GM15510 (cell line): ENCODE measurements around the gene MALRD1.

Experiments used
- POLR2A ChIP-seq: IDR thresholded peaks from 3 replicates; pipeline ENCODE4 v1.6.1; 2011; ENCODE audit warnings: borderline replicate concordance; ENCODE audit not compliant: insufficient read length; ENCODE audit errors: extremely low read depth

MALRD1 gene

GRCh38 chr10:19728376-19728775 lies 679.8 kb downstream of the MALRD1 start:
- no peak for TF ChIP-seq POLR2A

DNA sequence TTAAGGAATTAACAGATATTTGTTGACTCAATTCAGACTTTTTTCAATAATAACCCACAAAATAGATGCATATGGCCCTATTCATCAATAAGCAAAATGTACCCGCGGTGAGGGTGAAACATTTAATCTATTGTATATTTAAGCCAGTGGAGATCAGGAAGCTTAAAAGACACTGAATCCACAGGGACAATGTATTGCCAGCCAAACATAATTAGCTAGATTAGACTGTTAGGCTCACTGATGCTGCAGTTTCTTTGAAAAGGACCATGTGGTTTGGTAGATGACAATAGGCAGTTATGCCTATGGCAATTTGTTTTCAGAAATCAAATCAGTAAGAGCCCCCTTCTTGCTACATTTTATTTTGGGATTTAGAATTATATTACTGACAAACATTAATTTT lies 680.4 kb downstream of the MALRD1 start:
- no peak for TF ChIP-seq POLR2A

DNA sequence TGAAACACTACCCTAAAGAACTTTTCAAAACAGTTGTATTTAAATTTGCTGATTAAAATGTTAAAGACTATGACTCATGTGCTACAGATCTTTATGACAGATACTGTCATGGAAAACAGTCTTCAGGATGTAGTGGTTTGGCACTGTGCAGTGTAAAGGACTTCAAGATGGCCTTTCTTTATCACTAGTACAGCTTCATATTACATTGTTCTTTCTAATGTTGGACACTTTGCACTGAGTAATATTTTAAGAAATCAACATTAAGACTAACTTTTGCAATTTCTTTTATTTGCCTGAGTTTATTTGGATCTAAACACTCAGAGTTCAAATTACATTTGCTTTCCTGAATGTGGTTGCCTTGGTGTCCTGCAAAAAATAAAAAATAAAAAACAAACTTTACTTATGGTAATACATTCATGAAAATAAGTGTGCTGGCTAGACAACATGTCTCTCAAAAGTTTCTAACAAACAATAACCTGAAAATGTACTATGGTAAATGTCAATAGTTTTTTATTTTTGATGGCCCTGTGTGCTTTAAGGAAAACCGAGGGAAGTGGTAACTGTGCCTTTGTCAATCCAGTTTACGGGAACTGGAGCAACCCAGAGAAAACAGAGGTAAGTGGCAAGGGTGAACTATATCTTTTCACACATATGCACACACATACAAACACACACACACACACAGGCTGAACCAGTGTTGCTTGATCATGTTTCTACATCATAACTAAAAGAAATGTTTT lies 681.7 kb downstream of the MALRD1 start:
- no peak for TF ChIP-seq POLR2A

DNA sequence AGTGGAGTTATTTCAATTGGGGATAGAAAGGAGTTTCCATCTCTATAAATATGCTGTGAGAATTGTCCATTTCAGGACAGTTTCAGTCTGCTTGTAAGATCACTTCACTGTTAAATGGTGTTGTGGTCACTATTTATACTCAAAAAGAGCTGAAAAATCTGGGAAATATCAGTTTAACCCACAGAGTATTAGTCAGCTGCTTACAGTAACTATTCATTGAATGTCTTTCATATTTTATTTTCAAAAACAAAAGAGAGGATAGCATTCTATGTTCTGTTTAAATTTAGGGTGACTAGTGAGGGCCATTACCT lies 682.3 kb downstream of the MALRD1 start:
- no peak for TF ChIP-seq POLR2A

GRCh38 chr10:19731560-19731959 lies 683.0 kb downstream of the MALRD1 start:
- TF ChIP-seq POLR2A: no peak

DNA sequence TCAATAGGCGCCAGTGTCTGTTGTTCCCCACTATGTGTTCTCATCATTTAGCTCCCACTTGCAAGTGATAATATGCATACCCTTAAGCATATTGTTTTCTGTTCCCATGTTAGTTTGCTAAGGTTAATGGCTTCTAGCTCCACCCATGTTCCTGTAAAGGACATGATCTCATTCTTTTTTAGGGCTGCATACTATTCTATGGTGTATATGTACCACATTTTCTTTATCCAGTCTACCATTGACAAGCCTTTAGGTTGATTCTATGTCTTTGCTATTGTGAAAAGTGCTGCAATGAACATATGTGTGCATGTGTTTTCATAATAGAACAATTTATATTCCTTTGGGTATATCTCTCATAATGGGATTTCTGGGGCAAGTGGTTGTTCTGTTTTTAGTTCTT lies 689.8 kb downstream of the MALRD1 start:
- no peak for TF ChIP-seq POLR2A

- TF ChIP-seq POLR2A: no peak
Observed at GRCh38 chr10:19745672-19746071, 697.1 kb downstream of the MALRD1 start.

DNA sequence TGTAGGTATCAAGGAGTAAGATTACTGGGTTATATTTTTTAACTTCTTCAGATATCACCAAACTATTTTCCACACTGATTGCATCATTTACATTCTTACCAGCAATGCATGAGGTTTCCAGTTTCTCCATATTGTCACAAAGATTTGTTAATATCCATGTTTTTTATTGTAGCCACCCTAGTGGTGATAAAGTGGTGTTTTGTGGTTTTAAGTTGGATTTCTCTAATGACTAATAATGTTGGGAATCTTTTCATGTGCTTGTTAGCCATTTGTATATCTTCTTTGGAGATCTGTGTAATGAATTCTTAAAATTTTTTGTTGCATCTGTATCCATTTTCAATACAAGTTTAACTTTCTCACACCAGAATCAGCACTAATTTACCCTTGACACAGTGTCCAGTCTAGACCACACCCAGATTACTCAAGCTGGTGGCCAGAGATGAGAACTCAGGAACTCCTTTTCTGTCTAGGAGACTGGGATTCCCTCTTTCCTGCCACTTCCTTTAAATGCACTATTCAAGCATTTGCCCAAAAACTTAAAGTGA lies 700.7 kb downstream of the MALRD1 start:
- TF ChIP-seq POLR2A: no peak

DNA sequence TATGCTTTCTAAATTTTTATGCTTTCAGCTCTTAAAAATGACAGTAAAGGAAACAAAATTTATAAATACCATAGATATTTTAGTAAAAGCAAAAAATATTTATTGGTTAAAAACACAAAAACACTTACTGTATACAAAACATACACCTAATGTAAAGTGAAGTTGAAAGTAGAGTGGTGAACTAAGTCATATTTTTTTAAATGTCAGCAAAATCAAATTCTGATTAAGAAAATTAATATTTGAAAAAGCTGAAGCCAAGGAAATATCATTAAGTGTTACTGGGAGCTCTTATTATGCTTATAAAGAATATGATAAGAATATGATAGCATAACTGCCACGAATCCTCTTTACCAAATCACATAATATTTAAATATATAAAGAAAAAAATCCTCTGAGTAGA lies 702.4 kb downstream of the MALRD1 start:
- TF ChIP-seq POLR2A: no peak

- no peak for TF ChIP-seq POLR2A
Observed at GRCh38 chr10:19756919-19757318, 708.3 kb downstream of the MALRD1 start.

DNA sequence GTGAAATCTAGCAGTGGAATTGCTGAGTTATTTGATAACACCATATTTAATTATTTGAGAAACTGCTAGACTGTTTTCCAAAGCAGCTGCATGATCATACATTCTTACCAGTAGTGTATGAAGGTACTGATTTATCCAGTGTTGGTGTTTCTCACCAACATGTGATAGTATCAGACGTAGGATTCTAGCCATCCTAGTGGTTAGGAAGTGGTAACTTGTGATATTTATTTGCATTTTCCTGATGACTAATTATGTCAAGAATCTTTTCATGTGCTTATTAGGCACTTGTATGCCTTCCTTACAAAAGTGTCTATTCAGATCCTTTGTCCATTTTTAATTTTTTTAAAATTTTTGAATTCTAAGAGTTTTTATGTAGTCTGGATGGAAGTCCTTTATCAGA lies 713.4 kb downstream of the MALRD1 start:
- no peak for TF ChIP-seq POLR2A

- no peak for TF ChIP-seq POLR2A
Observed at GRCh38 chr10:19764111-19764510, 715.5 kb downstream of the MALRD1 start.

- TF ChIP-seq POLR2A: no peak
Observed at GRCh38 chr10:19767876-19768275, 719.3 kb downstream of the MALRD1 start.

GRCh38 chr10:19772972-19773371 lies 724.4 kb downstream of the MALRD1 start:
- no peak for TF ChIP-seq POLR2A

DNA sequence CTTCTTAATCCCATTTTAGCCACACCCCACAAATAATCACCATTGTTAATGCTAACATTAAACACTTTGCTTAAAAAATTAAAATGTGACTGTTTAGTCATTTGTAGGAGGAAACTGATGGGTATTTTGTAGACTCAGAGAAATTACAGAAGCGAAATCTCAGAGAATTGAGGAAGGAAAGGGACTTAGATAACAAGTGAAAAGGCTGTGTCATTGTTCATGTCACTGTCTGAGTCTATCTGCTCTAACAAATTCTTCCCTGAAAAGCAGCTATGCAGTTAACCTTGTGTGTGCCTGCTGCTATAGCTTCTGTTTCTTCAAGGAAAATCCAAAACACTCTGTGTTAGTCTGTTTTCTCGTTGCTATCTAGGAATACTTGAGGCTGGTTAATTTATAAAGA lies 726.7 kb downstream of the MALRD1 start:
- TF ChIP-seq POLR2A: no peak

DNA sequence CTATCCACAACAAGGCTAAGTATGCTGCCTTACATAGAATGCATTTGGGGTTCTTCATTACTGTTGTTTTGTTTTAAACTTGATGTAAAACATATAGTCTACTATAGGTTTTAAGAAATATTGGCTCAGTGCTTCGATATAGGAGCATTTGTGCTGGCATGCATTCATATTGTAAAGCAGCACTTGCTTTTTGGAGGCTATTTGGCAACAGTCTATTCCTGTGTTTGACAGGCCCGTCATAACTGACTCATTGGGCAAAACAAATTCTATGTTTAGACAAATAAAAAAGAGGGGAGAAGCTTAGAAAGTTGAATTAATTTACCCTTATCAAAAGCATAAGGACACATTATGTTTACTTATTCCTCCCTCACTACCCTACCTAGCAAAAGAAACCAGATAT lies 729.2 kb downstream of the MALRD1 start:
- no peak for TF ChIP-seq POLR2A

DNA sequence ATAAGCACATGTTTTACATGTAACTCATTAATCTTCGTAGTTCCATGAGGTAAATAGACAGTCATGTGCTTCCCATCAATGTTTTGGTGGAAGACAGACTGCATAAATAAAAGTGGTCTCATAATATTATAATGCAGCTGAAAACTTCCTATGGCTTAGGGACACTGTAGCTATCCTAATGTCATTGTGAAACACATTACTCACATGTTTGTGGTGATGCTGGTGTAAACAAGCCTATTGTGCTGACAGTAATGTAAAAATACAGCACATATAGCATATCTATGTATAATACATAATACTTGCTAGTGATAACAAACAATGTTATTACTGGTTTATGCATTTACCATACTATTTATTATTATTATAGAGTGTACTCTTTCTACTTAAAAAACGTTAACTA lies 730.4 kb downstream of the MALRD1 start:
- TF ChIP-seq POLR2A: no peak
